Lower leg skin (tissue), 3 donors: ENCODE data around the gene CEP83.

Source experiments
- CTCF ChIP-seq, 3 donors: fragments of 450-650 bp; IDR thresholded peaks; one replicate each; pipeline ENCODE4 v1.5.1; 2016; ENCODE audit warnings: antibody characterized with exemption in 3 of 3, mild to moderate bottlenecking in 3 of 3, moderate library complexity in 2 of 3
- POLR2A ChIP-seq, 2 donors: fragments of 450-650 bp; IDR thresholded peaks; one replicate each; pipeline ENCODE4 v1.6.1; 2016 to 2017; ENCODE audit warnings: antibody characterized with exemption in 2 of 2, mild to moderate bottlenecking in 1 of 2, moderate library complexity in 1 of 2

GRCh38 chr12:94258593-94258992 is 201.1 kb downstream of the CEP83 start:
- no peak for TF ChIP-seq POLR2A (IDR thresholded peaks at IDR 0.05)
- no peak for TF ChIP-seq CTCF (IDR thresholded peaks at IDR 0.05)
